Measurements from ENCODE around the gene SEMA3B.
A peak's percentile ranks its signal among the peaks of the same experiment; 100 is the strongest.

SEMA3B gene

GRCh38 chr3:50237754-50238548 lies 31.0 kb upstream of the SEMA3B start:
- H3K4me3 ChIP-seq (replicated peaks; ENCODE audit: low read depth, low read length): peak overlapping the region; percentile 94
- no peak for TF ChIP-seq CTCF (IDR thresholded peaks at IDR 0.05; ENCODE audit: low read length, missing control alignments)
- DNase-seq (ENCODE audit: low read depth): peak; percentile 82

GRCh38 chr3:50238549-50239026 lies 30.4 kb upstream of the SEMA3B start:
- H3K4me3 ChIP-seq (replicated peaks; ENCODE audit: low read depth, low read length): peak overlapping the region; percentile 94
- no peak for DNase-seq (ENCODE audit: low read depth)

GRCh38 chr3:50239649-50240048 lies 29.3 kb upstream of the SEMA3B start:
- no peak for DNase-seq (ENCODE audit: low read depth)
- TF ChIP-seq CTCF (IDR thresholded peaks at IDR 0.05; ENCODE audit: low read length, missing control alignments): no peak
- no peak overlapping the region for H3K4me3 ChIP-seq (replicated peaks; ENCODE audit: low read depth, low read length)

More at GRCh38 chr3:50238549-50239026, 30.4 kb upstream of the SEMA3B start:
- TF ChIP-seq CTCF (IDR thresholded peaks at IDR 0.05; ENCODE audit: low read length, missing control alignments): no peak

DNA sequence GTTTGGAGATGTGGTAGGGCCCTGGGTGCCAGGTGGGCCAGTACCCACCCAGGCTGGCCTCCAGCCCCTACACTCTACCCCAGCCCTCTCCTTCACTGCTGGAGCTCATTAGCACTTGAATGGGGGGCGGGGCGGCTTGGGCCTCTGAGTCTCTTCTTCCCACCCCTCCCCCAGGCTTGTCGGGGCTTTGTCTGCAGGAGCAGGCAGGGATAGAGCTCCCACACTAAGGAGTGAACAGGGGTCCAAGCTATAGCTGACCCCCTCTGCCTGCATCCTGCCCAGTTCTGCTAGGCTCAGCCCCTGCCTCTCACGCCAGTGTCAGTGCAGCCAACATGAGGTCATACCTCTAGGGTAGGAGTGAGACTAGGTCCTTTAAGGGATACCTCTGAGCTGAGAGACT lies 27.8 kb upstream of the SEMA3B start:
- H3K4me3 ChIP-seq (replicated peaks; ENCODE audit: low read depth, low read length): no peak overlapping the region
- TF ChIP-seq CTCF (IDR thresholded peaks at IDR 0.05; ENCODE audit: low read length, missing control alignments): no peak
- DNase-seq (ENCODE audit: low read depth): no peak

GRCh38 chr3:50241713-50242380 lies 27.1 kb upstream of the SEMA3B start:
- no peak for TF ChIP-seq CTCF (IDR thresholded peaks at IDR 0.05; ENCODE audit: low read length, missing control alignments)
- no peak overlapping the region for H3K4me3 ChIP-seq (replicated peaks; ENCODE audit: low read depth, low read length)
- no peak for DNase-seq (ENCODE audit: low read depth)

DNA sequence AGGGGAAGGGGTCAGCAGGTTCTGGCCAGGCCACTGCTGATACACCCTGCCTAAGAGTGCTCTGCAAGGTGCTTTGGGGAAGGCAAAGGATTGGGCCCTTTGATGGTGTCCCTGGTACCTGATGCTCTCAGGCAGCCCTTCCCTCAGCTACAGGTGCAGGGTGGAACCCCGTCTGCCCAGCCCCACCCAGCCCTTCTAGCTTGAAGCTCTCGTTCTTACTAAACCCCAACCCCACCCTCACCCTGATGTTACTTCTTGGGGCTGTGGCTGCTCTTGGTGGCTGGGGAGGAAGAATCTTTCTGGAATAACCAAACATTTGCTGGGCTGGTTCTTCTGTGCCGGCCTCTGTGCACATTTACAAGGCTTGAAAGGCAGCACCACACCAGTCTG lies 26.6 kb upstream of the SEMA3B start:
- no peak overlapping the region for H3K4me3 ChIP-seq (replicated peaks; ENCODE audit: low read depth, low read length)
- DNase-seq (ENCODE audit: low read depth): no peak
- TF ChIP-seq CTCF (IDR thresholded peaks at IDR 0.05; ENCODE audit: low read length, missing control alignments): no peak
